ENCODE measurements around the gene CTU1.

Gene CTU1

GRCh38 chr19:51121257-51121656, 13.0 kb upstream of the CTU1 start:
- in situ Hi-C loops (cut with HindIII; ENCODE audit: low sequenced_read_pairs): no loop called here

GRCh38 chr19:51120160-51120559, 12.0 kb upstream of the CTU1 start:
- in situ Hi-C loops (cut with HindIII; ENCODE audit: low sequenced_read_pairs): no loop called here
- no peak overlapping the region for H3K4me3 ChIP-seq (ENCODE audit: low read depth, low read length)
- no peak for TF ChIP-seq CTCF (IDR thresholded peaks at IDR 0.05; ENCODE audit: low read depth, low read length)

More at GRCh38 chr19:51121257-51121656, 13.0 kb upstream of the CTU1 start:
- no peak for DNase-seq (ENCODE audit: low read depth, low spot score)
- no peak for TF ChIP-seq CTCF (IDR thresholded peaks at IDR 0.05; ENCODE audit: low read depth, low read length)
- no peak overlapping the region for H3K4me3 ChIP-seq (ENCODE audit: low read depth, low read length)

GRCh38 chr19:51119611-51120010, 11.4 kb upstream of the CTU1 start:
- no peak for TF ChIP-seq CTCF (IDR thresholded peaks at IDR 0.05; ENCODE audit: low read depth, low read length)
- no peak for DNase-seq (ENCODE audit: low read depth, low spot score)
- no peak overlapping the region for H3K4me3 ChIP-seq (ENCODE audit: low read depth, low read length)
- in situ Hi-C loops (cut with HindIII; ENCODE audit: low sequenced_read_pairs): no loop called here

More at GRCh38 chr19:51120160-51120559, 12.0 kb upstream of the CTU1 start:
- no peak for DNase-seq (ENCODE audit: low read depth, low spot score)

- no peak overlapping the region for H3K4me3 ChIP-seq (ENCODE audit: low read depth, low read length)
- no peak for TF ChIP-seq CTCF (IDR thresholded peaks at IDR 0.05; ENCODE audit: low read depth, low read length)
- in situ Hi-C loops (cut with HindIII; ENCODE audit: low sequenced_read_pairs): no loop called here
- DNase-seq (ENCODE audit: low read depth, low spot score): no peak
Observed at GRCh38 chr19:51119101-51119500, 10.9 kb upstream of the CTU1 start.

GRCh38 chr19:51116736-51117286, 8.6 kb upstream of the CTU1 start:
- no peak overlapping the region for H3K4me3 ChIP-seq (ENCODE audit: low read depth, low read length)
- in situ Hi-C loops (cut with HindIII; ENCODE audit: low sequenced_read_pairs): no loop called here
- no peak for DNase-seq (ENCODE audit: low read depth, low spot score)
- no peak for TF ChIP-seq CTCF (IDR thresholded peaks at IDR 0.05; ENCODE audit: low read depth, low read length)

- in situ Hi-C loops (cut with HindIII; ENCODE audit: low sequenced_read_pairs): no loop called here
Observed at GRCh38 chr19:51114087-51114729, 6.0 kb upstream of the CTU1 start.

More at GRCh38 chr19:51114087-51114729, 6.0 kb upstream of the CTU1 start:
- no peak overlapping the region for H3K4me3 ChIP-seq (ENCODE audit: low read depth, low read length)
- DNase-seq (ENCODE audit: low read depth, low spot score): no peak
- no peak for TF ChIP-seq CTCF (IDR thresholded peaks at IDR 0.05; ENCODE audit: low read depth, low read length)
